SK-N-SH treated with all-trans-retinoic acid at 6 μM for 48 hours (cell line): Measurements from ENCODE around the gene TNIK.

ENCODE experiments used
- ATAC-seq: fragments of 200-7000 bp; cut with Tn5 transposase; 3 replicates; pipeline ENCODE4 v1.9.1; 2020; ENCODE audit warnings: mild to moderate bottlenecking, moderate library complexity
- ARNTL ChIP-seq: fragments of 450-650 bp; formaldehyde crosslinking; IDR thresholded peaks from 2 replicates; pipeline ENCODE4 v1.5.0; 2020; ENCODE audit warnings: low read depth, mild to moderate bottlenecking, moderate library complexity, borderline replicate concordance
- BACH2 ChIP-seq: fragments of 250-450 bp; sonication (Bioruptor Pico); IDR thresholded peaks from 2 replicates; pipeline ENCODE4 v1.9.0; 2021; ENCODE audit warnings: mild to moderate bottlenecking, borderline replicate concordance
- CSDC2 ChIP-seq: fragments of 250-450 bp; sonication (Bioruptor Pico); IDR thresholded peaks from 2 replicates; pipeline ENCODE4 v1.5.0; 2020; ENCODE audit warnings: mild to moderate bottlenecking, moderate library complexity
- ESRRG ChIP-seq: fragments of 250-450 bp; sonication (Bioruptor Pico); IDR thresholded peaks from 2 replicates; pipeline ENCODE4 v1.6.1; 2021; ENCODE audit warnings: mild to moderate bottlenecking
- GLIS3 ChIP-seq: fragments of 250-450 bp; sonication (Bioruptor Pico); IDR thresholded peaks from 2 replicates; pipeline ENCODE4 v1.5.0; 2020; ENCODE audit warnings: mild to moderate bottlenecking, moderate library complexity
- ISL1 ChIP-seq: fragments of 250-450 bp; sonication (Bioruptor Pico); IDR thresholded peaks from 2 replicates; pipeline ENCODE4 v2.1.2; 2022; ENCODE audit warnings: mild to moderate bottlenecking, moderate library complexity
- RARB ChIP-seq: fragments of 250-450 bp; sonication (Bioruptor Pico); IDR thresholded peaks from 2 replicates; pipeline ENCODE4 v1.8.0; 2021; ENCODE audit warnings: mild to moderate bottlenecking, moderate library complexity
- SNAI2 ChIP-seq: fragments of 250-450 bp; sonication (Bioruptor Pico); IDR thresholded peaks from 2 replicates; pipeline ENCODE4 v1.5.0; 2020; ENCODE audit warnings: mild to moderate bottlenecking, moderate library complexity
- TCF4 ChIP-seq: fragments of 250-450 bp; sonication (Bioruptor Pico); IDR thresholded peaks from 2 replicates; pipeline ENCODE4 v1.8.0; 2021; ENCODE audit warnings: mild to moderate bottlenecking, moderate library complexity, borderline replicate concordance
- TOX ChIP-seq: fragments of 250-450 bp; sonication (Bioruptor Pico); IDR thresholded peaks from 2 replicates; pipeline ENCODE4 v1.8.0; 2021; ENCODE audit warnings: mild to moderate bottlenecking, moderate library complexity, borderline replicate concordance
- ZC3H10 ChIP-seq: fragments of 250-450 bp; sonication (Bioruptor Pico); IDR thresholded peaks from 2 replicates; pipeline ENCODE4 v1.5.1; 2021; ENCODE audit warnings: mild to moderate bottlenecking, moderate library complexity
- ZFP3 ChIP-seq: fragments of 250-450 bp; sonication (Bioruptor Pico); IDR thresholded peaks from 2 replicates; pipeline ENCODE4 v1.5.0; 2020; ENCODE audit warnings: mild to moderate bottlenecking, moderate library complexity
- ZFP30 ChIP-seq: fragments of 450-650 bp; formaldehyde crosslinking; IDR thresholded peaks from 2 replicates; pipeline ENCODE4 v1.5.0; 2022; ENCODE audit warnings: mild to moderate bottlenecking, moderate library complexity
- ZNF70 ChIP-seq: fragments of 450-650 bp; formaldehyde crosslinking; IDR thresholded peaks from 2 replicates; pipeline ENCODE4 v1.5.0; 2020; ENCODE audit warnings: mild to moderate bottlenecking, moderate library complexity
- ZNF8 ChIP-seq: fragments of 450-650 bp; formaldehyde crosslinking; IDR thresholded peaks from 2 replicates; pipeline ENCODE4 v1.5.0; 2020; ENCODE audit warnings: mild to moderate bottlenecking, moderate library complexity
- TF ChIP-seq, protein P1 (sequence below): fragments of 250-450 bp; sonication (Bioruptor Pico); IDR thresholded peaks from 2 replicates; pipeline ENCODE4 v1.8.0; 2020; ENCODE audit warnings: mild to moderate bottlenecking, moderate library complexity, borderline replicate concordance
- TF ChIP-seq, protein P2 (sequence below): fragments of 250-450 bp; sonication (Bioruptor Pico); IDR thresholded peaks from 2 replicates; pipeline ENCODE4 v1.8.0; 2021; ENCODE audit warnings: low read depth, mild to moderate bottlenecking, moderate library complexity, borderline replicate concordance
- TF ChIP-seq, protein P3 (sequence below): fragments of 250-450 bp; sonication (Bioruptor Pico); IDR thresholded peaks from 2 replicates; pipeline ENCODE4 v1.5.0; 2020; ENCODE audit warnings: mild to moderate bottlenecking, moderate library complexity

The TNIK gene

DNA sequence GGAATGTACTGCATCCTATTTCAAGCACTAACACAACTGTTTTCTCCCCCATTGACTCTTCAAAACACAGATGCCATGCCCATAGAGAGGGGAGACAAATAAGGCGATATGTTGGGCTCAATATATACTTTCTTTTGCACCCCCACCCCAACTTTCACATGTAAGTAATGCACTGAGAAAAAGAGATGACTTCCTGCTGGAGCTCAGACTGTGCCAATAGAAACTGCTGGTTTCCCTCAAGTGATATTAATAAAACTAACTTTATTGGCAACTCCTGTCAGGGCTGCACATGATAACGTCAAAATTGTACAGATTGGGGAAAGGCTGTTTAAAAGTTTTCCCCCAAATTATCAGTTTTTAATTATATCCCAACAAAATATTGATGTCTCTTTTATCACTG, 163.0 kb downstream of the TNIK start:
- TF ChIP-seq ZC3H10 (CRISPR knock-in tag) (no peak), SNAI2 (no peak), ZFP3 (CRISPR knock-in tag) (no peak), ISL1 (CRISPR knock-in tag) (no peak), TOX (CRISPR knock-in tag) (no peak), ESRRG (no peak), ZNF70 (CRISPR knock-in tag) (no peak), ARNTL (no peak), TCF4 (no peak), BACH2 (CRISPR knock-in tag) (no peak), CSDC2 (no peak), RARB (CRISPR knock-in tag) (no peak), ZFP30 (CRISPR knock-in tag) (no peak), GLIS3 (CRISPR knock-in tag) (no peak), ZNF8 (no peak)
- TF ChIP-seq, protein P1, sequence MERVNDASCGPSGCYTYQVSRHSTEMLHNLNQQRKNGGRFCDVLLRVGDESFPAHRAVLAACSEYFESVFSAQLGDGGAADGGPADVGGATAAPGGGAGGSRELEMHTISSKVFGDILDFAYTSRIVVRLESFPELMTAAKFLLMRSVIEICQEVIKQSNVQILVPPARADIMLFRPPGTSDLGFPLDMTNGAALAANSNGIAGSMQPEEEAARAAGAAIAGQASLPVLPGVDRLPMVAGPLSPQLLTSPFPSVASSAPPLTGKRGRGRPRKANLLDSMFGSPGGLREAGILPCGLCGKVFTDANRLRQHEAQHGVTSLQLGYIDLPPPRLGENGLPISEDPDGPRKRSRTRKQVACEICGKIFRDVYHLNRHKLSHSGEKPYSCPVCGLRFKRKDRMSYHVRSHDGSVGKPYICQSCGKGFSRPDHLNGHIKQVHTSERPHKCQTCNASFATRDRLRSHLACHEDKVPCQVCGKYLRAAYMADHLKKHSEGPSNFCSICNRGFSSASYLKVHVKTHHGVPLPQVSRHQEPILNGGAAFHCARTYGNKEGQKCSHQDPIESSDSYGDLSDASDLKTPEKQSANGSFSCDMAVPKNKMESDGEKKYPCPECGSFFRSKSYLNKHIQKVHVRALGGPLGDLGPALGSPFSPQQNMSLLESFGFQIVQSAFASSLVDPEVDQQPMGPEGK (CRISPR knock-in tag): no peak
- TF ChIP-seq, protein P2, sequence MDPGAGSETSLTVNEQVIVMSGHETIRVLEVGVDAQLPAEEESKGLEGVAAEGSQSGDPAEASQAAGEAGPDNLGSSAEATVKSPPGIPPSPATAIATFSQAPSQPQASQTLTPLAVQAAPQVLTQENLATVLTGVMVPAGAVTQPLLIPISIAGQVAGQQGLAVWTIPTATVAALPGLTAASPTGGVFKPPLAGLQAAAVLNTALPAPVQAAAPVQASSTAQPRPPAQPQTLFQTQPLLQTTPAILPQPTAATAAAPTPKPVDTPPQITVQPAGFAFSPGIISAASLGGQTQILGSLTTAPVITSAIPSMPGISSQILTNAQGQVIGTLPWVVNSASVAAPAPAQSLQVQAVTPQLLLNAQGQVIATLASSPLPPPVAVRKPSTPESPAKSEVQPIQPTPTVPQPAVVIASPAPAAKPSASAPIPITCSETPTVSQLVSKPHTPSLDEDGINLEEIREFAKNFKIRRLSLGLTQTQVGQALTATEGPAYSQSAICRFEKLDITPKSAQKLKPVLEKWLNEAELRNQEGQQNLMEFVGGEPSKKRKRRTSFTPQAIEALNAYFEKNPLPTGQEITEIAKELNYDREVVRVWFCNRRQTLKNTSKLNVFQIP (CRISPR knock-in tag): no peak
- TF ChIP-seq, protein P3, sequence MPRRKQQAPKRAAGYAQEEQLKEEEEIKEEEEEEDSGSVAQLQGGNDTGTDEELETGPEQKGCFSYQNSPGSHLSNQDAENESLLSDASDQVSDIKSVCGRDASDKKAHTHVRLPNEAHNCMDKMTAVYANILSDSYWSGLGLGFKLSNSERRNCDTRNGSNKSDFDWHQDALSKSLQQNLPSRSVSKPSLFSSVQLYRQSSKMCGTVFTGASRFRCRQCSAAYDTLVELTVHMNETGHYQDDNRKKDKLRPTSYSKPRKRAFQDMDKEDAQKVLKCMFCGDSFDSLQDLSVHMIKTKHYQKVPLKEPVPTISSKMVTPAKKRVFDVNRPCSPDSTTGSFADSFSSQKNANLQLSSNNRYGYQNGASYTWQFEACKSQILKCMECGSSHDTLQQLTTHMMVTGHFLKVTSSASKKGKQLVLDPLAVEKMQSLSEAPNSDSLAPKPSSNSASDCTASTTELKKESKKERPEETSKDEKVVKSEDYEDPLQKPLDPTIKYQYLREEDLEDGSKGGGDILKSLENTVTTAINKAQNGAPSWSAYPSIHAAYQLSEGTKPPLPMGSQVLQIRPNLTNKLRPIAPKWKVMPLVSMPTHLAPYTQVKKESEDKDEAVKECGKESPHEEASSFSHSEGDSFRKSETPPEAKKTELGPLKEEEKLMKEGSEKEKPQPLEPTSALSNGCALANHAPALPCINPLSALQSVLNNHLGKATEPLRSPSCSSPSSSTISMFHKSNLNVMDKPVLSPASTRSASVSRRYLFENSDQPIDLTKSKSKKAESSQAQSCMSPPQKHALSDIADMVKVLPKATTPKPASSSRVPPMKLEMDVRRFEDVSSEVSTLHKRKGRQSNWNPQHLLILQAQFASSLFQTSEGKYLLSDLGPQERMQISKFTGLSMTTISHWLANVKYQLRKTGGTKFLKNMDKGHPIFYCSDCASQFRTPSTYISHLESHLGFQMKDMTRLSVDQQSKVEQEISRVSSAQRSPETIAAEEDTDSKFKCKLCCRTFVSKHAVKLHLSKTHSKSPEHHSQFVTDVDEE (CRISPR knock-in tag): no peak
- ATAC-seq: no peak

DNA sequence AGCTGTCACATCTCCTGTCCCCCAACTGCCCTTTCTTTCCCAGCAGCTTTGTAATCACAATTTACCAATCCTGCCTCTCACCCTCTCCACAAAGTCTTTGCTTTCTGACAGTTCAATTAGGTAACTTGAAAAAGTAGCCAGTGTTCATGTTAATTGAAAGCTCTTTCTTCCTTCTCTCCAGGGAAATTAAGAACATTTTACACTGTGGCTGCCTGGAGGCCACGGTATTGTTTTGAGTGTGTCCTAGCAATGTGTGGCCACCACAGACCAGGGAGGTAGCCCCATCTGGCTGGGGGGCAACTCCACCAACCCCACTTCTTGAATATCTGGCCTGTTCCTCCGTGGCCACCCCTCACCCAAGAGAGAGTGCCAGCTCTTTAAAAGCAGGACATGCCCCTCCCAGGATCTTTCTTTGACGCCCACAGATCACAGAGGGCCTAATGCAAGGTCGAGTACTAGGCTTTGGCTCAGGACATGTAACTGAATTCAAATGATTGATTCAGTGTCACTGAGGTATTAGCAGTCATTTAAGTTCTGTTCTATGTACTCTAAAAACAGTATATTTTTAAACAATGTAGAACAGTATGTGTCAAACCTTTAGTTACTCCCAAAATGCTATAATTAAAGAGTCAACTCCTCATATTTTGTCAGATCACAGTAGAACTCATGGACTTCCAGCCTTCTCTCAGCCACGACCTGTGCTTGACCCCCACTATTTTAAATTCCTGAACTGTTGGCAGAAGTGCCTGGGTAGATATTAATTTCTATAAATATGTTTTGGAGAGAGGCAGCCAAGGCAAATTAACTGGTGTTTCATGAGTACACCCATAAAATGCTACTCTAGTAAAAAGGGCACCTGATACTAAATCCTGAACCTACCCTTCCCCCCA, 164.5 kb downstream of the TNIK start:
- TF ChIP-seq ISL1 (CRISPR knock-in tag): no peak
- TF ChIP-seq RARB (CRISPR knock-in tag): no peak
- TF ChIP-seq, protein P2 (CRISPR knock-in tag): no peak
- no peak for TF ChIP-seq CSDC2
- no peak for TF ChIP-seq ARNTL
- no peak for TF ChIP-seq ESRRG
- TF ChIP-seq TOX (CRISPR knock-in tag): no peak
- no peak for TF ChIP-seq BACH2 (CRISPR knock-in tag)
- TF ChIP-seq ZFP3 (CRISPR knock-in tag): no peak
- no peak for TF ChIP-seq ZNF70 (CRISPR knock-in tag)
- TF ChIP-seq, protein P3 (CRISPR knock-in tag): no peak
- TF ChIP-seq ZFP30 (CRISPR knock-in tag): no peak
- no peak for TF ChIP-seq TCF4
- no peak for TF ChIP-seq ZC3H10 (CRISPR knock-in tag)
- ATAC-seq: peak; percentile 82
